Activated T-cell treated with anti-CD3 and anti-CD28 coated beads for 4 hours (primary cell): ENCODE measurements around the gene CD38.
A peak's percentile ranks its signal among the peaks of the same experiment; 100 is the strongest.

Experiments used
- DNase-seq: peaks from one replicate; pipeline ENCODE4 v3.0.0-alpha.2; 2020

The CD38 gene

DNA sequence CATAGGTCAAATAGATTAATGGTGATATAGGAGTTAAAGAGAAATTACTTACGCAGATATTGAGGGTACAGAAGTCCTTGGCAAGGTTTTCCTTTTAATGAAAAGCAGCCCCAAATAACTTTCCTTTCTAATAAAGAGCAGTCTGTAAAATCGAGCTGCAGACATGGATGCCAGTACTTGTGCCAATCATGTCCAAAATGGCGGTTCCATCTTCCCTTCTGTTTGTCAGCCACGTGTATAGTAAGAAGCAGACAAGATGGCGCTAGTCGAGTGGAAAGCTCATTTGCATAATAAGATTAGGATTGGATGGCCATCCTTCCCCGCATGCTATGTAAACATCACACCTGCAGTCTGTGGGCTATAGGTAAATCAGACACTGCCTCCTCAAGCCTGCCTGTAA, 92.0 kb downstream of the CD38 start:
- no peak for DNase-seq

- no peak for DNase-seq
Observed at GRCh38 chr4:15870921-15871664, 93.0 kb downstream of the CD38 start.

DNA sequence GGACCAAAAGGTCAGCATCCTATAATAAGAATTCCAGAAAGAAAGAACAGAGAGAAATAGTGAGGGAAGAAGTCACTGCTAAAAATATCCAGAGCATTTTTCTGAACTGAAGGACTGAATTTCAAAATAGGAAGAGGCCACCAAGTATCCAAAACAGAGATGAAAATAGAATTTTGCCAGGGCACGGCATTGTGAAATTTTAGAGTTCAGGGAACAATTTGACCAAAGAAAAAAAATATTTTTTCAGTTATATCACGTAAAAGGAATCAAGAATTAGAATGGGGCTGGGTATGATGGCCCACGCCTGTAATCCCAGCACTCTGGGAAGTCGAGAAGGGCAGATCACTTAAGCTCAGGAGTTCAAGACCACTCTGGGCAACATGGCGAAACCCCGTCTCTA, 95.0 kb downstream of the CD38 start:
- no peak for DNase-seq

DNA sequence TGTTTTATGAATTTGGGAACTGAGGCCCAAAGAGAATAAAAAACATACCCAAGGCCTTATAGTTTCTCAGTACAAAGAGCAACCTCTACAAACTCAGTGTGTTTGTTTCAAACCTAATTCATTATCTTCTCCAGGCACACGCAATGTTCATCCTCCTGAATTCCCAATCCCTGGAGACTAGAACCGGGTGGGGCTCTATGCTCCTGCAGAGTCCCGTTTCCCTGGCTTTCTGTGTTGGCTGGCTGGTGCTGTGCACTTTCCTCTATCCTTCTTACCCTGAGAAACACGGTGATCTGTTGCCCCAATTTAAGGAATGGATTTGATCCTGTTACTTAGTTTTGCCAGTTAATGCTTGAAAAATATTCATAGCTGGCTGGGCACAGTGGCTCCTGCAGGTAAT, 96.5 kb downstream of the CD38 start:
- DNase-seq: no peak

DNA sequence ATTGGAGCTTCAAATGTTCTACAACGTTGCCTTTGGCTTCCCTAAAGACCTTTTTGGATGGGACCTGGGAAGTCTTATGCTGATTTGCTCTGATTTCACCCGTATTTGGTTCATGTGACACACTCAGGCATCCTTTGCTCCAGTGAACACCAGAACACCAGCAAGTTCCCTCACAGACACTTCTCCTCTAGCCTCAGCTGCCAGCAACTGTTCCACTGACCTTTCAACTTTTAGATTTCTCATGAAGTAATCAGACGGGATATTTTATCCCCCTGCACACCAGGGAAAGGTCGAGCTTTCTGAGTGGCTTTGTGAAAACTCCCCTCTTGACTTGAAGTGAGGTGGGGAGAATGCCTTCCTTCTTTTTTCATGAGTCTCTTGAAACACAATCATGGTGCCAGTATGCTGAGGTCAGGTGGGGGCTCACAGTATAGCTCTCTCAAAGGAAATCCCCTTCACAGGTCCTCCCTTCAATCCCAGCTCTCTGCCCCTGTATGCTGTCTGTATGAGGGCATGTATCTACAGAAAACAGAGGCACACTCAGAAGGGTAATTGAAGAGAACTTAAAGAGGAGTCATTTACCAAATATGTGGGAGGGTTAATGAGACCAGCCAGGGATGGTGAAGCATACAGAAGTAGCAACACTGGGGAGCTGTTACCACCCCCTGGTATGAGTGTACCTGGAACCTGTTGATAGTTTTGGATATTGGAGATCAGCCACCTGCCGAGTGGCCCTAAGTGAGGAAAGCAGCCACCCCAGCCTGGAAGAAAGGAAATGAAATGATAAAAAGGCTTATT, 97.7 kb downstream of the CD38 start:
- DNase-seq: no peak

- DNase-seq: no peak
Observed at GRCh38 chr4:15878011-15878410, 99.9 kb downstream of the CD38 start.

- no peak for DNase-seq
Observed at GRCh38 chr4:15881820-15882219, 103.7 kb downstream of the CD38 start.

GRCh38 chr4:15882675-15883086, 104.6 kb downstream of the CD38 start:
- DNase-seq: peak; percentile 28

GRCh38 chr4:15883610-15884243, 105.6 kb downstream of the CD38 start:
- no peak for DNase-seq

DNA sequence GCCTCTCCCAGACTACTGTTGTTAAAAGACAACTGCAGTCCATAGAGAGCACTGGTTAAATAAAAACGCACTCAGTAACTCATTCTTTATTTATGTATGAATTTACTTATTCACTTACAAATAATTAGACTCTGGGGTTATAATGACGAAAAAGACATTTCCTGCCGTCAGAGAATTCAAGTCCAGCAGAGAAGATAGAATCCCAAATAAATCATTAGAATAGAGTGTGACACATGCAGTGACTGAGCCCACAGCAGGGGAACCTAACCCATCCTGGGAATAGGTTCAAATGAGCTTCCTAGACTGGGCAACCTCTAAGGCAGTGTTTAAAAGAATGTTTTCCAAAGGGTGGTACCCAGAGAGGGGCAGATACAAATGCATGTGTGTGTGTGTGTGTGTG, 106.5 kb downstream of the CD38 start:
- DNase-seq: no peak

DNA sequence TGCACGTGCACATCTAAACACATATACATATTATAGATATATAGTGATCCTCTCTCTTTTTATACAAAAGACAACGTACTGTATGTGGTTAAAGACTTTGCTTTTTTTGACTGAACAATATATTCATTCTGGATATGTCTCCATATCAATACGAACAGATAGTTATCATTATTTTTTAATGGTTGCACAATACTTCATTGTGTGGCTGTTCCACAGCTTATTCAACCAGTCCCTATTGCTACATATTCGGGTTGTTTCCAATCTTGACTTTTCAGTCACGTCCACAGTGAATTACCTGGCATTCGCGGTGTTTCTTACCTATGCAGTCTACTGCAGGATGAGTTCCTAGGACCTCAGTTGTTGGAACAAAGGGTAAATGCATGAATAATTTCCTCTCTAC, 107.3 kb downstream of the CD38 start:
- no peak for DNase-seq

DNA sequence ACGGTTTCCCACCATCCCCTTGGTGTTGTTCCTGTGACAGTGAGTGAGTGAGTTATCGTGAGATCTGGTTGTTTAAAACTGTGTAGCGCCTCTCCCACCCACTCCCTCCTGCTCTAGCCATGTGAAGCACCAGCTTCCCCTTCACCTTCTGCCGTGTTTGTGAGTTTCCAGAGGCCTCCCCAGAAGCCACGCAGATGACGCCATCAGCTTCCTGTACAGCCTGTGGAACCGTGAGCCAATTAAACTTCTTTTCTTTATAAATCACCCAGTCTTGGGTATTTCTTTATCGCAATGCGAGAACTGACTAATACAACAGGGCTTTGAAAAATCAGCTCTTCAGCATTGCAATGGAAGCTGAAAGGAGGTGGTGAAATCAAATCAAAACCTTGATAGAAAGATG, 110.4 kb downstream of the CD38 start:
- DNase-seq: no peak

DNA sequence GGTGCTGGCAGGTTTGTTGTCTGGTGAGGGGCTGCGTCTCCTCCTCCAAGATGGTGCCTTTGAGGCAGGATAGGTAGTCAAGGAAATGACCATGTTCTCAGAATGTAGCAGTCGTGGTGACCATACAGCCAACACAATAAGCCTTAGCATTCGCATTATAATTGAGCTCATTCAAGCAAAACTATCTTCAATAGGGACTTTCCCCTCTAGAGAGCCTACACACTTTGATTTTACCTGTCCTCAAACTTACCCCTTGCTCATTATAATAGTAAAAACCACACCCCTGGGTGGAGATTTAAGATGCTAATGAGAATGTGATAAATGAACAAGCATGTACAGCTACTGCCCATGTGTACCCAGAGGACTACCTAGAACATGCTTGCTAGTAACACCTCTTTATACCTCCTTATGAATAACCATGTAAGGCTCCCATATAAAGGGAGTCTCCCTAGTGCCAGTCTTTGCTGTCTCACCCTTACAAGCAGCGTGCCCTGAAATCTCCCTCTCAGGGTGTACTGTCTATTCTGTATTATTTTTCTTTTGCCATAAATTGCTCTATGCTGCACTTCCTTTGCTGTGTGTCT, 112.2 kb downstream of the CD38 start:
- no peak for DNase-seq

- DNase-seq: no peak
Observed at GRCh38 chr4:15891312-15891711, 113.2 kb downstream of the CD38 start.

GRCh38 chr4:15893962-15894361, 115.8 kb downstream of the CD38 start:
- DNase-seq: no peak

DNA sequence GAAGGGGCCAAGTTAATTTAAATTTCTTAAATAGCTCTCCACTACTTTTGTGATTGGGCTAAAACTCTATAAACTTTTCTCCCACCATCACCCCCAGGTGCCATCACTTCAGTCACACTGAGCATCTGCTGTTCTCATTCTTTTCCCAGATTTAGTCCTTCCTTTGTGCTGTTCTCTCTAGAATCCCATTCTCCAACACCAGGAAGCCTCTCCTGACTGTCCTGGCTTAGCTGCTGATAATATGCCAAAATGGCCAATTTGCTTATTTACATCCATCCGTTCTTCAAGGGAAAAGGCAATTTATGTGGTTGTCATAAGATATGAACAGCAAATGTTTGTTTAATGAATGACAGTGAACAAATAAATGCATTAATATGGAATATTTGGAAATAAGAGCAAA, 116.3 kb downstream of the CD38 start:
- DNase-seq: no peak

DNA sequence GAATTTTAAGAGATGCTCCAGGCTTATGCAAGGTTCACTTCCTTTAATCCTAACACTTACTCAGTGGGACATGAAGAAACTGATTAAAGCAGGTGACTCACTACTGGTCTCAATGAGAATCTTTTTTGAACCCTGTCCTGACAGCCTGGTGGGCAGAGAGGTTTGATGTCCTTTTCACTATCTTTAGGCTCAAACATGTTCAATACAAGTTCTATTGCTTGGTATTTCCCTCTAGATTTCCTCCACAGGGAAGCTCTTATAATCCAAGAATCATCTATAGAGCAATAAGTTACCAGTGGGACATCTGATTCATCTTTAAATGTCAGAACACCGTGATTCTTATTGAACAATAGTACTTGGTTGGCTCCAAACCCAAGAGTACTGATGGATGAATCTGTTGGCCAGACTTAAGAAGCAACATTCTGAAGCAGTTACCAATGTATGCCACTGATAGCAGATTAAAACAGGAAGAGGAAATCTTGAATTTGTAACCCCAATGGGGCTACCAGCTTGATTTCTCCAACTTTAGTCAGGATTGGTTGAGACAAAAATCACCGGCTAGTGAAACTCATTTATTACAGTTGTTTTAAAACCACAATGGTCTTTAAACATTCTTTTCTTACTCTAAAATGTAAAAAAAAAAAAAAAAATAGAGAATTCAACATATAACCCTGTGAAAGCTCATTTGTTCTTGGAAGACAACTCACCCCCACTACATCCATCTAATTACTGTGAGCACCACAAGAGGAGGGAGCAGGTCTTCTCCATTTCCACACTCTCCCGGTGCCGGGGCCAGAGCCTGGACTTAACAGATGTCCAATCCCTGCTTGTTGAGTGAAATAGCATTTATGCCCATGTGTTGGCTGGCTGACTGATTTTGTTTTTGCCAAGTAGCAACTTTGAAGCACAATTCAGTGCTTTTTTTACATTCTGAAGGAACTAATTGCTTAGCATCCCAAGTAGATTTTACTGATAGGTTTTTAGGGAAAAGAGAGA, 117.1 kb downstream of the CD38 start:
- DNase-seq: no peak

GRCh38 chr4:15897577-15897976, 119.4 kb downstream of the CD38 start:
- DNase-seq: no peak

- DNase-seq: no peak
Observed at GRCh38 chr4:15898902-15899301, 120.8 kb downstream of the CD38 start.

- DNase-seq: no peak
Observed at GRCh38 chr4:15899511-15899910, 121.4 kb downstream of the CD38 start.

GRCh38 chr4:15901007-15901406, 122.9 kb downstream of the CD38 start:
- no peak for DNase-seq

GRCh38 chr4:15901998-15902397, 123.9 kb downstream of the CD38 start:
- DNase-seq: no peak
